Caco-2 (cell line): Measurements from ENCODE around the gene KIF18B. TPM values are rescaled to one million over a fixed set of nuclear protein-coding genes. Genes with fewer than 3 reads are reported as not detected.

ENCODE experiments used
- BruUV-seq: library from RNA; stranded (reverse); fragments of 400-500 nt; replicated peaks from 2 replicates; lab custom pipeline; 2021; lab: Mats Ljungman, UMichigan
- CTCF ChIA-PET: fragments of 300-600 bp; sonication (Branson Sonifier 250); formaldehyde crosslinking; loops from one replicate; lab custom pipeline; 2022; ENCODE audit warnings: antibody characterized with exemption; lab: Charles Lee
- POLR2A ChIA-PET: fragments of 300-600 bp; sonication (Branson Sonifier 250); formaldehyde crosslinking; loops from one replicate; lab custom pipeline; 2022; ENCODE audit warnings: antibody characterized with exemption; lab: Charles Lee
- DNase-seq, 2 experiments: peaks; one replicate each; pipeline versions ENCODE4 v3.0.0 to v3.0.0-alpha.2; 2020 to 2022
- H3K27me3 ChIP-seq: replicated peaks from 2 replicates; pipeline ENCODE4 v1.6.0; 2011; ENCODE audit warnings: low read length; ENCODE audit not compliant: control insufficient read depth, insufficient read depth
- H3K36me3 ChIP-seq: 2 replicates; pipeline ENCODE4 v1.5.1; 2011; ENCODE audit warnings: low read length; ENCODE audit not compliant: control insufficient read depth, insufficient read depth
- H3K4me1 ChIP-seq: fragments of 250-450 bp; sonication (Bioruptor Pico); 2 replicates; pipeline ENCODE4 v1.5.1; 2020; ENCODE audit warnings: mild to moderate bottlenecking
- H3K4me3 ChIP-seq: 2 replicates; pipeline ENCODE4 v1.5.1; 2011; ENCODE audit warnings: low read depth, mild to moderate bottlenecking, control low read depth, low read length
- H3K9me3 ChIP-seq: fragments of 250-450 bp; sonication (Bioruptor Pico); 2 replicates; pipeline ENCODE4 v1.5.1; 2020; ENCODE audit warnings: mild to moderate bottlenecking, moderate library complexity
- H3K27ac Mint-ChIP-seq: one replicate; pipeline ENCODE4 v1.8.0; 2022; ENCODE audit warnings: mixed read lengths; ENCODE audit not compliant: unreplicated experiment
- H3K27me3 Mint-ChIP-seq: one replicate; pipeline ENCODE4 v1.8.0; 2022; ENCODE audit warnings: mixed read lengths; ENCODE audit not compliant: insufficient read depth, unreplicated experiment
- H3K36me3 Mint-ChIP-seq: one replicate; pipeline ENCODE4 v1.8.0; 2022; ENCODE audit warnings: mild to moderate bottlenecking, mixed read lengths; ENCODE audit not compliant: insufficient read depth, unreplicated experiment
- H3K4me1 Mint-ChIP-seq: one replicate; pipeline ENCODE4 v1.8.0; 2022; ENCODE audit warnings: low read depth, mixed read lengths; ENCODE audit not compliant: unreplicated experiment
- H3K4me3 Mint-ChIP-seq: one replicate; pipeline ENCODE4 v1.8.0; 2022; ENCODE audit warnings: mild to moderate bottlenecking, moderate library complexity, mixed read lengths; ENCODE audit not compliant: unreplicated experiment
- H3K9me3 Mint-ChIP-seq: one replicate; pipeline ENCODE4 v1.8.0; 2022; ENCODE audit warnings: mixed read lengths; ENCODE audit not compliant: unreplicated experiment
- CTCF ChIP-seq, 2 experiments: fragments of 200-600 bp in 1 of 2; IDR thresholded peaks; 1 replicate in 1 of 2; 2 replicates in 1 of 2; pipeline versions ENCODE4 v1.5.1 to v1.8.0; 2011 to 2022; ENCODE audit warnings: antibody characterized with exemption in 1 of 2, control low read depth in 1 of 2, inconsistent platforms in 1 of 2, low read depth in 1 of 2, low read length in 1 of 2, mild to moderate bottlenecking in 1 of 2, moderate library complexity in 1 of 2; ENCODE audit not compliant: insufficient read depth in 1 of 2, severe bottlenecking in 1 of 2, unreplicated experiment in 1 of 2
- intact Hi-C: fragments of 100-400 bp; cut with micrococcal nuclease; formaldehyde crosslinking; loops from one replicate; pipeline ENCODE4 v1.10.0; 2022; ENCODE audit not compliant: unreplicated experiment
- total RNA-seq: library from RNA; stranded (reverse); gene quantifications from 2 replicates; pipeline ENCODE4 v1.2.3, GENCODE V29; 2022

The KIF18B gene
- total RNA-seq, 1 experiment from 2014 or later, result 68.4 TPM

- ChIA-PET POLR2A (interaction anchor here (0.6 kb wide), 1 partner anchor 166 kb away, joined by 4 read pairs; no protein-coding TSS in a partner anchor), CTCF (interaction anchor here (1.4 kb wide), 1 partner anchor 9 kb away, joined by 9 read pairs; the partner anchor contains the start of gene C1QL1)
- Mint-ChIP-seq H3K9me3 (no peaks in the 10 kb centered on the region), H3K27ac (no peak overlapping the region), H3K36me3 (no peaks in the 10 kb centered on the region), H3K27me3 (no peaks in the 10 kb centered on the region), H3K4me1 (peaks cover 12% of the 10 kb centered on the region), H3K4me3 (no peak overlapping the region)
- intact Hi-C loops, result no loop called here
- no peaks in the 10 kb centered on the region for H3K27me3 ChIP-seq
- DNase-seq, result no peak
- H3K36me3 ChIP-seq, result no peaks in the 10 kb centered on the region
- H3K4me1 ChIP-seq, result peaks cover 31% of the 10 kb centered on the region
- H3K9me3 ChIP-seq, result no peaks in the 10 kb centered on the region
- TF ChIP-seq CTCF (IDR thresholded peaks at IDR 0.05; ENCODE audit: insufficient read depth in 1 of 2, low read depth in 1 of 2, low read length in 1 of 2, severe bottlenecking in 1 of 2, unreplicated experiment in 1 of 2), result no peak
- no TSS peak for BruUV-seq
- no peak overlapping the region for H3K4me3 ChIP-seq
Measured at GRCh38 chr17:44977065-44977464, 29.5 kb upstream of the KIF18B start.

- Mint-ChIP-seq H3K27me3 (no peaks in the 10 kb centered on the region), H3K9me3 (no peaks in the 10 kb centered on the region), H3K27ac (no peak overlapping the region), H3K36me3 (no peaks in the 10 kb centered on the region), H3K4me3 (no peak overlapping the region), H3K4me1 (peaks cover 12% of the 10 kb centered on the region)
- DNase-seq, result no peak
- Histone ChIP-seq H3K4me3 (no peak overlapping the region), H3K27me3 (no peaks in the 10 kb centered on the region), H3K4me1 (peaks cover 22% of the 10 kb centered on the region), H3K36me3 (no peaks in the 10 kb centered on the region), H3K9me3 (no peaks in the 10 kb centered on the region)
- ChIA-PET CTCF (no interaction called here), POLR2A (interaction anchor here (0.6 kb wide), 1 partner anchor 167 kb away, joined by 4 read pairs; no protein-coding TSS in a partner anchor)
- no TSS peak for BruUV-seq
- intact Hi-C loops, result no loop called here
- TF ChIP-seq CTCF (IDR thresholded peaks at IDR 0.05; ENCODE audit: insufficient read depth in 1 of 2, low read depth in 1 of 2, low read length in 1 of 2, severe bottlenecking in 1 of 2, unreplicated experiment in 1 of 2), result no peak
Measured at GRCh38 chr17:44976206-44976605, 28.6 kb upstream of the KIF18B start.

GRCh38 chr17:44972953-44973352, 25.4 kb upstream of the KIF18B start:
- no peaks in the 10 kb centered on the region for H3K4me1 ChIP-seq
- no peak overlapping the region for H3K4me3 Mint-ChIP-seq
- intact Hi-C loops, result no loop called here
- H3K9me3 ChIP-seq, result no peaks in the 10 kb centered on the region
- H3K4me1 Mint-ChIP-seq, result no peaks in the 10 kb centered on the region
- BruUV-seq, result no TSS peak
- H3K27me3 Mint-ChIP-seq, result peaks cover 11% of the 10 kb centered on the region
- no peaks in the 10 kb centered on the region for H3K27me3 ChIP-seq
- DNase-seq, result no peak
- no peak overlapping the region for H3K27ac Mint-ChIP-seq
- no peaks in the 10 kb centered on the region for H3K36me3 Mint-ChIP-seq
- no peaks in the 10 kb centered on the region for H3K36me3 ChIP-seq
- ChIA-PET POLR2A (no interaction called here), CTCF (interaction anchor here (0.7 to 1.0 kb wide), 2 partner anchors 11 to 26 kb away, joined by 4 read pairs; no protein-coding TSS in a partner anchor)
- H3K9me3 Mint-ChIP-seq, result no peaks in the 10 kb centered on the region
- no peak for TF ChIP-seq CTCF (IDR thresholded peaks at IDR 0.05; ENCODE audit: insufficient read depth in 1 of 2, low read depth in 1 of 2, low read length in 1 of 2, severe bottlenecking in 1 of 2, unreplicated experiment in 1 of 2)
- H3K4me3 ChIP-seq, result no peak overlapping the region
